WERI-Rb-1 (cell line): ENCODE measurements around the gene WDR6.
A peak's percentile ranks its signal among the peaks of the same experiment; 100 is the strongest.

Experiments used
- DNase-seq: peaks from one replicate; pipeline ENCODE4 v3.0.0-alpha.2; 2020
- H3K27ac ChIP-seq: fragments of 250-450 bp; sonication (Bioruptor Pico); 2 replicates; pipeline ENCODE4 v1.5.1; 2020; ENCODE audit warnings: mild to moderate bottlenecking, moderate library complexity
- H3K27me3 ChIP-seq: fragments of 250-450 bp; sonication (Bioruptor Pico); 2 replicates; pipeline ENCODE4 v1.5.1; 2021; ENCODE audit warnings: mild to moderate bottlenecking, low read depth, moderate library complexity; ENCODE audit not compliant: insufficient read depth, severe bottlenecking
- H3K36me3 ChIP-seq: fragments of 250-450 bp; sonication (Bioruptor Pico); 2 replicates; pipeline ENCODE4 v1.5.1; 2020; ENCODE audit warnings: mild to moderate bottlenecking, moderate library complexity
- H3K4me3 ChIP-seq: 2 replicates; pipeline ENCODE4 v1.5.1; 2011; ENCODE audit warnings: low read depth, mild to moderate bottlenecking, control low read depth, low read length
- H3K9me3 ChIP-seq: fragments of 250-450 bp; sonication (Bioruptor Pico); 2 replicates; pipeline ENCODE4 v1.5.1; 2021; ENCODE audit warnings: mild to moderate bottlenecking, moderate library complexity; ENCODE audit not compliant: severe bottlenecking
- CTCF ChIP-seq: IDR thresholded peaks from 2 replicates; pipeline ENCODE4 v1.5.1; 2011; ENCODE audit warnings: low read depth, mild to moderate bottlenecking, control low read depth, inconsistent platforms, low read length

WDR6 gene

GRCh38 chr3:48982016-48982415 is 25.2 kb upstream of the WDR6 start:
- DNase-seq = no peak
- Histone ChIP-seq H3K36me3 (peaks cover 79% of the 10 kb centered on the region), H3K27me3 (no peaks in the 10 kb centered on the region)

GRCh38 chr3:48982686-48983085 is 24.5 kb upstream of the WDR6 start:
- Histone ChIP-seq H3K9me3 (no peaks in the 10 kb centered on the region), H3K36me3 (peaks cover 73% of the 10 kb centered on the region), H3K27me3 (no peaks in the 10 kb centered on the region), H3K27ac (no peak overlapping the region), H3K4me3 (no peak overlapping the region)
- no peak for TF ChIP-seq CTCF
- no peak for DNase-seq

More at GRCh38 chr3:48982016-48982415, 25.2 kb upstream of the WDR6 start:
- Histone ChIP-seq H3K9me3 (no peaks in the 10 kb centered on the region), H3K4me3 (no peak overlapping the region), H3K27ac (no peak overlapping the region)
- TF ChIP-seq CTCF = no peak

GRCh38 chr3:48983096-48983495 is 24.1 kb upstream of the WDR6 start:
- TF ChIP-seq CTCF = no peak
- Histone ChIP-seq H3K4me3 (no peak overlapping the region), H3K36me3 (peaks cover 69% of the 10 kb centered on the region), H3K27ac (no peak overlapping the region), H3K9me3 (no peaks in the 10 kb centered on the region), H3K27me3 (no peaks in the 10 kb centered on the region)
- DNase-seq = no peak

GRCh38 chr3:48984663-48985062 is 22.5 kb upstream of the WDR6 start:
- Histone ChIP-seq H3K27me3 (no peaks in the 10 kb centered on the region), H3K4me3 (no peak overlapping the region), H3K36me3 (peaks cover 59% of the 10 kb centered on the region), H3K27ac (no peak overlapping the region), H3K9me3 (no peaks in the 10 kb centered on the region)
- no peak for DNase-seq
- no peak for TF ChIP-seq CTCF

GRCh38 chr3:48985831-48986376 is 21.3 kb upstream of the WDR6 start:
- H3K36me3 ChIP-seq = peaks cover 49% of the 10 kb centered on the region
- H3K9me3 ChIP-seq = no peaks in the 10 kb centered on the region
- no peaks in the 10 kb centered on the region for H3K27me3 ChIP-seq
- no peak for DNase-seq
- H3K4me3 ChIP-seq = no peak overlapping the region
- TF ChIP-seq CTCF = no peak
- no peak overlapping the region for H3K27ac ChIP-seq

GRCh38 chr3:48989126-48989795 is 17.9 kb upstream of the WDR6 start:
- no peaks in the 10 kb centered on the region for H3K9me3 ChIP-seq
- H3K36me3 ChIP-seq = peaks cover 40% of the 10 kb centered on the region
- peak overlapping the region; percentile 90 for H3K27ac ChIP-seq
- DNase-seq = no peak
- H3K4me3 ChIP-seq = peak overlapping the region; percentile 49
- TF ChIP-seq CTCF = no peak
- no peaks in the 10 kb centered on the region for H3K27me3 ChIP-seq
